HPDE6-E6E7 (cell line): ENCODE results near the gene INPP4A.

Source experiments
- DNase-seq: peaks from one replicate; pipeline ENCODE4 v3.0.0; 2011; ENCODE audit warnings: missing footprints; ENCODE audit errors: extremely low spot score

The INPP4A gene

DNA sequence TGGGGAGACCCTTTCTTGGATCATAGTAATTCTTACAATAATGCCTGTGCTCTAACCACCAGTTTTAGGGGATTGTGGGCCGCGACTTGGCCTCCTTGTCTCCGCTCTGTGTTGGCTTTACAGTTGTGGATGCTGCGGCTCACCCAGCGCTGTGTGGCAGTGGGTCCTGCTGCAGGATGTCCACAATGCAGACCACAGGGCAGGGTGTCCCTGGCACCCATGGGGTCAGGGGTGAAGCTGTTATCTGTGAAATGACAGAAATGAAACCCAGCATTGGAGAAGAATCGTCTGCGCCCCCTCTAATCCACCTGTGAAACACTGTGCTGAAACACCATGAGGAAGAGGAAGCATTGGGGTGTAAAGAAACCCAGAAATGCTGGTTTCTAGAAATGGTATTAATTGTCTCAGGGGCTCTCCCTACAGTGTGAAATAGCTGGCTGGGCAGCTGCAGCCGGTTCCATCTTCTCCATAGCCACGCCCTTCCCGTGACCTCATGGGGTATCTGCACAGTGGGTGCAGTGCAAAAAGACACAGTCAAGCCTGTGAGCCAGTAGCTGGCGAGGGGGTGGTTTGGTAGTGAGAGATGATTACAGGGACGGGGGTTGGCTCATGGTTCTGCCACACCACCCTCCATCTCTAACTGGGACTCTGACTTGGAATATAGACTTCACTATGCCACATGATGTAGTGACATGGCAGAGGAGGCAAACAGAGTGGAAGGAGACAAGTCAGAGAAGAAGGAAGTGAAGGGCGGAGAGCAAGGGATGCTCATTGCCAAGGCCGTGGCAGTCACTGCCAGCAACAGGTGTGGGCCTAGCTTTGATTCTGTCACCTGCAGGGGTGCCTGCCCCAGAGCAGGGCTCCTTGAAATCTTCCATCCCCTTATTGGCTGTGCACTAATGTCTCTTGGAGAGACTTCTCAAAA lies 16.2 kb downstream of the INPP4A start:
- DNase-seq, result no peak

DNA sequence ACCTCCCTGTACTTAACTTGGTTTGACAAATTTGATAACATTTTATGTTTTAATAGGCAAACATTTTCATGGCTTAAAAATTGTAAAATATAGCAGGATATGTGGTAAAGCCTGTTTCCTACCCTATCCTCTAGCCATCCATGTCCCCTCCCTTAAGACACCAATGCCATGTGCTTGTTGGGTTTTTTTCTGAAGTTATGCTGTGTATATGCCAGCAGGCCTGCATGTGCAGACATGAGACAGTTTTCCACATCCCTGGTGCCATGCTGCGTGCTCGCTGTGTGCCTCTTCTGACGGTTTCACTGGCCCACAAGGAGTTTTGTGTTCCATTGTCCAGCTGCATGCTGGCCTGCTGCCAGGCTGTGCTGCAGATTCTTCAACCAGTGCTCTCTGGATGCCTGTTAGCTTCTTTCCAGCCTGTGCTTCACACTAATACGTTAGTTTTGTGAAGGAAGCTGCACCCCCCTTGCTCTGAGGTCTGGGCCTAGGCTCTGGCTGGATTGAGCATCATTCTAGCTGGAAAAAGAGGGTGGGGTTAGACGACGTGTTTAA lies 16.9 kb downstream of the INPP4A start:
- DNase-seq, result no peak

DNA sequence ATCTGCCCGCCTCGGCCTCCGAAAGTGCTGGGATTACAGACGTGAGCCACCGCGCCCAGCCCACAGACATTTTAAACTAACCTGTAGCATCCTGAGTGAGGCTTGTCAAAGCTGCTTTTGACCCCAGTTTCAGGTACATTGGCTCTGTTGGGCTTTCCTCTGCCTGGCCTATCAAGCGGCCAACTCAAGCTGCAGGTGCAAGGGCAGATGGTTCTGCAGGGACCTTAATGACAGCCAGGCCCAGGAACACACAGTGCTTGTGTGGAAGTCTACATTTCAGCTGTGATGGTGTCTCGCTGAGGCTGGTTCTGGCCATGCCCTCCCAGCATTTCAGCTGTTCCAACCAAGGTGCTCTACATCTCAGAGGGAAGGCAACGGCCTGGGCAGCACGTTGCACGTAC lies 18.4 kb downstream of the INPP4A start:
- no peak for DNase-seq

DNA sequence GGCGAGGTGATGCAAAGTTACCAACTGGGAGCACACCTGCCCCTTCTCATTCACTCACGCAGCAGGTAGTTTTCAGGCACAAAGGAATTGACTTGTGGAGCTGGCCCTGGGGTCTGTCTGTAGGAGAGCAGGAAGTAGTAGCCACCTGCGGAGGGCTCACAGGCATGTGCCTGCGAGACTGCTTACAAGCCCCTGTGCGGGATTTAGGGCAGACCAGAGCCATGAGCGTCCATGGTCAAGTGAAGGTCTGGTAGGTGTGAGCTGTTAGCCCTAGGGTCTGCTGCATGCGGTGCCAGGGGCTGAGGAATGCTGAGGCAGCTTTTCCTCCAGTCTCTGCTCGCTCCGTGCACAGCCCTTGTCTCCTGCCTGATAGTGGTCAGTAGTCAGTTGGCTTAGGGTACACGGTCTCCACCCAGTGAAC lies 18.9 kb downstream of the INPP4A start:
- no peak for DNase-seq

DNA sequence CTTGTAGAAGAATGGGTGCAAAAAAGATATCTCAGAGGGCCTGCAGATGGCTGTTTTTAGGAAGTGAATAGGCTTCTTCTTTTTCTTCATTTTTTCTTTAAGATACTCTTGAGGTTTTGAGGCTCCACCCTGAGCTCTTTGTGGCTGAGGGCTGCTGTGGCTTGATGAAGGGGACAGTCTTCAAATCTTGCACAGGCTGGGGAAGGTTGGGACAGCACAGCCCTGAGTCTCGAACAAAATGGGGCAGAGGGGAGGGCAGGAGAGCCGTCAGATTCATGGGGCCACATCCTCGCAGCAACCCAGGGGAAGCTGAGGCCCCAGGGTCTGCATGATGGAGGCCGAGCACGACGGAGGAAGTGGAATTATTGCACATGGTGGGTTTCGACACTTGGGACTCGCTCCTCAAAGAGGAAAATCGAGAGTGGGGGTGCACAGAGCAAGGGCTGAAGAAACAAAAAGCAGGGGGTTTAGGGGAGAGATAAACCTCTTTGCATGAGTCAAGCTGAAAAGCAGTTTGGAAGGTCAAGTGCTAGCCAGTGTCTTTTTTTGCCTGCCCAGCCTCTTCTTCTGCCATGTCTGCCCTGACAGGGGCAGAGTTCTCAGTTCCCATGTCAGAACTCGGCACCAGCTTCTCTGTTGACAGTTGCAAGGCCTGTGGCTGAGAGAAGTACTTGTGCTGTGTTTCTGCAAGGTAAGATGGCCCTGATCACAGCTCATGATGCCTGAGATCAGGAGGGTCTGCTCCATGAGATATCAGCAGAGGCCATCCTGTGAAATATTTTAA lies 19.5 kb downstream of the INPP4A start:
- no peak for DNase-seq

DNA sequence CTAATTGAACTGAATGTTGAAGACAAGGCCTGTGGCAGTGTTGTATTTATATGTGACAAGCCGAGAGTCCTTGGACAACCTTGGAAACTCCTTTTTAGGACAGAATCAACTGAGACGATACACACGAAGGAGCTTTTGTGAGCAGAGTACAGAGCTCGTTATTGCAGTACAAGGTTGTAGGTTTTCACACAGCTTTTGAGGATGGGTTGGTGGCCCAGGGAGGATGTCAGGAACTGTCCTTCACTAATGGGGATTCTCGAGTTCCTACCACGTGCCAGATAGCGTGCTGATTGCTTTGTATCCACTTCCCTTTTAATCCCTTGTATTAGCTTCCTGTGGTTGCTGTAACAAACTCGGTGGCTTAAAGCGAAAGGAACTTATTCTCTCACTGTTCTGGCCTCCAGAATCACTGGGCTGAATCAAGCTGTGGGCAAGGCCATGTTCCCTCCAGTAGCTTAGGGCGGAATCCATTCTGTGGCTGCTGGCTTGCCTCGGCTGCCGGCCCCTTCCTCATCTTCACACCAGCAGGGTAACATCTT lies 20.2 kb downstream of the INPP4A start:
- DNase-seq, result no peak

DNA sequence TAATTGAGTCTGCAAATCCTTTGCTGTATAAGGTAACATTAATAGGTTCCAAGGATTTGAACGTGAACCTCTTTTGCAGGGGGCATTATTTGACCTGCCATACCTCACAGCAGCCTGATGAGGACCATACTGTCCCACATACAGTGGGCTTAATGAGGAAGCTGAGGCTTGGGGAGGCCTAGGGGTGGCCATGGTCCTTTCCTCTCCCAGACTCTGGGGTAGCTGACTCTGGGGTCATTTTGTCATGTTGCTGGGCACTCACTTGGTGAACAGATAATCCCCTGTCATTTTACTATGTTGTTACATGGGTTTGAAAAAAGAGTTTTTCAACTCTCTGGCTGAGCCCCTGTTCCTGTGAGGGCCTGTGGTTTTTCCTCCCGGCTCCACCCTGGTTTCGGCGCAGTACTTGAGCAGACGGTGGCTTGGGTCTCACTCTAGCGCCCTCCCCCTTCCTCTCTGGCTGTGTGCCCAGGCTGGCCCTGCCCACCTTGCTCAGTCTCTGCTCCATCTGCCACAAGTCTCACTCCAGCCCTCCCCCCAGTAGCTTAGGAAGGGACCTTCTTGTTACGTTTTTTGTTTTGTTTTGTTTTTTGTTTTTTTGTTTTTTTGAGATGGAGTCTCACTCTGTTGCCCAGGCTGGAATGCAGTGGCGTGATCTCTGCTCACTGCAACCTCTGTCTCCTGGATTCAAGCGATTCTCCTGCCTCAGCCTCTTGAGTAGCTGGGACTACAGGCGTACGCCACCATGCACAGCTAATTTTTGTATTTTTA lies 21.0 kb downstream of the INPP4A start:
- no peak for DNase-seq

DNA sequence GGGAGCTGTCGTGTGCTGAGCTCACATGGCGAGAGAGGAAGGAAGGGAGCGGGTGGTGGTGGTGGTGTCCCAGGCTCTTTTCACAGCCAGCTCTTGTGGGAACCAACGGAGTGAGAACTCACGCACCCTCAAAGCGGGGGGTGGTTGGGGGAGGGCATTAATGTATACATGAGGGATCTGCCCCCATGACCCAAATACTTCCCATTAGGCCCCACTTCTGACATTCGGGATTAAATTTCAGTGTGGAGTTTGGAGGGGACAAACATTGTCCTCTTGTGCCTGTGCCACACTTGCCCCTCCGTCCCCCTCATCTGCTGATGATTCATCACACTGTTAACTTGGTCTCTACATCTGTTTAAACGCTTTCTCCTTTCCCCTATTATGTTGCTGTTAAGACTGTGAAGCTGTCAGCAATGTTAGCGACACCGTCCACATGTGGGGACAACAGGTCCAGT lies 22.5 kb downstream of the INPP4A start:
- DNase-seq, result no peak

DNA sequence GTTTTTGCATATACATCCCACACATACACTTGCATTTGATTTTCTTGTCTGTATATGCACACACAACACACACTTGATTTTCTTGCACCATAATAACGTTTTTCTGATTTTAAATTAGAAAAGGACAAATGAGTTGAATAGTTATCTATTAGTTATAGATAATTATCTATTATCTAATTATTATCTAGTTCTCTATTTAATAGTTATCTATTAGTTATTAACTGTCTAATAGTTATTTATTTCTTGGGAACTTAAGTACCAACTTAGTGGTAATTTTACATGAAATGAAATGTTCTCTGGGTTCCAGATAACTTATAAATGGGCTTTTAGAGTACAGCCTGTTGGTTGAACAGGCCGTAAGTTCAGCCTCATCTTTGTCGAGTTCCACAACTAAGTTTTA lies 23.0 kb downstream of the INPP4A start:
- no peak for DNase-seq

DNA sequence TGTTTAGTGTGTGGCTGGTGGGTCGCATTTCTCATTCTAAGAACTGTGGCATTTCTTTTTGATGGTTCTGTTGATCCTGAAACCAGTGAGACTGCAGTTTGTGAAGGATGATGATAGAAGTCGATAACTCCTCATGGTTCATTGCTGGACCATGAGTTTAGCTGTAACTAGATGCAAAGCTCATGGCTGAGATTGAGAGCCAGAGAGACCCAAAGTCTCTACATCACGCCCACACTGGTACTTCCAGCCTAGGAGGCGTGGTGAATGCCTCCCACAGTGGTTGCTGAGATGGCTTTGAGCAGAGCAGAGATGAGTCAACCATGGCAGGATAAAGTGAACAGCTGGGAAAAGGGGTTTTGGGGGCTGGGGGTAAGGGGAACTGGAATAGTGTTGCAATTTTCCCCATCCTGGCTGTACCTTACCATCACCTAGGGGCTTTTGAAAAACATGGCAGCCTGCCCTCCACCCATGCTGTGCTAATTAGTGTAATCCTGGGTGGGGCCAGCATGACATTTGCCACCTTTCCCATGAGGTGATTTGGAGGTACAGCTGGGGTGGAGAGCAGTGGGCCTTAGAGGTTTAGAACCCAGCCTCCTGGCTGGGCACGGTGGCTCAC lies 24.1 kb downstream of the INPP4A start:
- no peak for DNase-seq

DNA sequence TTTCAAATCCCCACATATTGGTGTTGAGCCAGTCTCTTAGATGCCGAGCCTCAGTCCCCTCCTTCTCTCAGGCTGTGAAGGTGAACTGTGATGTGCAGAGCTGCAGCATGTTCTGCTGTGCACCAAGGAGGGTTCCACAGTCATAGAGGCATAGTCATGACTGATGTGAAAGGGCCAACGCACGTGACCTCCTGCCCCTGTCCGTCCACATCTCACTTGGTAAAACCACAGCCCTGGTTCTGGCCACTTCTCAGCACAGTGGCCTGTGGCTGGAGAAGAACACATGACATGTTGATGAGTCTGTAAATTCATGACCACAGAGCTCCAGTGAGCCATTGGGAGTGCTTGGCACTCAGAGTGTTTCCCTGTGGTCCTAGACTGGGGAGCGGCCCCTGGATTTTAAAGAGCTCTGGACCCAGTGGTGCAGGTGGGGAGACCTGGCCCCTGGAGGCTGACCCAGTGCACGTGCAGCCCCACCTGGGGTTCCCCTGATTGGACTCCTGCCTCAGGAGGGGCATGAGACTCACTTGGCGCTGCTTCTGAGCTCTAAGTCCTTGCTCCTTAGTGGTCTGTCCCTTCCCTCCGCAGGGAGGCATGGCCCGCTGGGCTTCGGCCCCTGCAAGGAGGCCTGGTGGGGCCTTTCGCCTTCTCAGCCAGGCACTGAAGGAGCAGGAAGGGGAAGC lies 25.3 kb downstream of the INPP4A start:
- no peak for DNase-seq

DNA sequence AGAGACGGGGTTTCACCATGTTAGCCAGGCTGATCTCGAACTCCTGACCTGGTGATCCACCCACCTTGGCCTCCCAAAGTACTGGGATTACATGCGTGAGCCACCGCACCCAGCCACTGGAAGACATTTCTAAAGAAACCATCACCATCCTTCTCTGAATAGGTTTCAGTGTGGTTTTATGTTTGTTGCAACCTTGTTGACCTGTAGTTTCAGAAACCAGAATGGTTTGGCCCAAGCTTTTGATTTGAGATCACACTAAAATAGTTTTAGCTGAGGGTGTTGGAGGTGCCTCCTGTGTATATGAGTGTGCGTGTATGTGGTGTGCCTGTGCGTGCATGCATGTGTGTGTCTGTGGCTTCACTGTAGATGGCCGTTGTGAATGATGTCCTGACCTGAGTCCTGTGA lies 26.2 kb downstream of the INPP4A start:
- no peak for DNase-seq

DNA sequence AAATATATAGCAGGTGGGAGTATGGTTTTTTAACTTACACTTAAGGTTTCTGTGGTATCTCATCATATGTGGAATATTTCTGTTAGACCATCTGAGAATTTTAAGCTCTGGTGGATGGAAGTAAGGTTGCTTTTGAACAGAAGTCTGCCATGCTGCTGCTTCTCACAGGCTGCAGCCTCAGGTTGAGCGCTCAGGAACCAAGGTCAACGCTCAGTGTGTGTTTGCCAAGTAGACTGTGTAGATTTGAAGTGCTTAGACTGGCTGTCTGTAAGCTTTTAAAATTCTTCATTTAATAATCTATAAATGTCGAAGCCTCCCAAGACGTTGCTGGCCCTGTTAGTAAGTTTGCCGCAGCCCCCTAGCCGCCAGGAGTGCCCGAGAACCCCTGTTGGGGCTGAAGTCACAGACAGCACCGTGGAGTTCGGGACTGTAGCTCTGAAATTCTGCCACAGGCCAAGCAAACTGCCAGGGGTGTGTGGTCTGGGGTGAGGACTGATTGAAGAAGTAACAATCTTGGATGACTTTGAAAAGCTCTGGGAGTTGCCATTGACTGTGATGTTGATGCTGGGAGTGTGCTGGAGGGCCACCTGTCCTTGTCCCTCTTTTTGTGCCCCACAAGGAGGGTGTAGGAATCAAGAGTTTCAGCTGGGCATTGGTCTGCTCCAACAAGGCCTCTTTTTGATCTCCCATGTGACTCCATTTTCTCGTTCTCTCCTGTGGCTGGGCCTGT lies 26.9 kb downstream of the INPP4A start:
- DNase-seq, result no peak

DNA sequence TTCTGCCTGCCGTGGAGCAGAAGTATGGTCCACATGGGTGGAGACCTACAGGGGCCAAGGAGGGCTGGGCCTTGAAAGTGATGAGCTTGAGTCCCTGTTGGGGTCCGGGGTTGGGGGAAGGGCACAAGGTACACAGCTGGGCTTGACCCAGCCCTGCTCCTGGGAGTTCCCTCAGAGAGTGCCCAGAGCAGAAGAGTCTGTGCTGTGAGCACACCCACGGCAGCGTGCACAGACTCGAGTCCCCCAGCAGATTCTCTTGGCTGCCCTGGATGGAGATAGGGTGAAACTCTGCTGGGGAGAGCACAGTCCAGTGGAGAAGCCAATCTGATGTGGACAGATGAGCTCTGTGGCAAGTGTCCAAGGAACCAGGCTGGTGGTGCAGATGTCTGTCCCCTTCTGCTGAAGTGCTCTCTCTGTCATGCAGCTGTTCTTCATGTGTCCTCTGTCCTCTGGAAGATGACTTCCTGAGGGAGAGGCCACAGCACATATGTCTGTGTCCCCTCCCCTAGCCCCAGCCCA lies 27.5 kb downstream of the INPP4A start:
- DNase-seq, result no peak

DNA sequence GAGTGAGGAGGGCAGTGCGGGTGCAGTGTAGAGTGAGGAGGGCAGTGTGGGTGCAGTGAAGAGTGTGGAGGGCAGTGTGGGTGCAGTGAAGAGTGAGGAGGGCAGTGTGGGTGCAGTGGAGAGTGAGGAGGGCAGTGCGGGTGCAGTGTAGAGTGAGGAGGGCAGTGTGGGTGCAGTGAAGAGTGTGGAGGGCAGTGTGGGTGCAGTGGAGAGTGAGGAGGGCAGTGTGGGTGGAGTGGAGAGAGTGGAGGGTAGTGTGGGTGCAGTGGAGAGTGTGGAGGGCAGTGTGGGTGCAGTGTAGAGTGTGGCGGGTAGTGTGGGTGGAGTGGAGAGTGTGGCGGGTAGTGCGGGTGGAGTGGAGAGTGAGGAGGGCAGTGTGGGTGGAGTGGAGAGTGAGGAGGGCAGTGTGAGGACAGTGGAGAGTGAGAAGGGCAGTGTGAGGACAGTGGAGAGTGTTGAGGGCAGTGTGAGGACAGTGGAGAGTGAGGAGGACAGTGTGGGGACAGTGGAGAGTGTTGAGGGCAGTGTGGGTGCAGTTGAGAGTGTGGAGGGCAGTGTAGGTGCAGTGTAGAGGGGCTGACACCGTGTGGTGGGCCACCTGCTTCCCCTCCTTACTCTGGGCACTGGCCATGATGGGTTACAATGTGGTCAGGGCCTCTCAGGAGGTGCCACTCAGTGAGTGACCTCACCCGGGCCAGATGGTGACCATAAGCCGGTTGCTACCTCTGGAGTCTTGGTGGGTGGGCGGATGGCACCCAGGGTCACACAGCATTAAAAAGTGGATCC lies 28.5 kb downstream of the INPP4A start:
- DNase-seq, result no peak

DNA sequence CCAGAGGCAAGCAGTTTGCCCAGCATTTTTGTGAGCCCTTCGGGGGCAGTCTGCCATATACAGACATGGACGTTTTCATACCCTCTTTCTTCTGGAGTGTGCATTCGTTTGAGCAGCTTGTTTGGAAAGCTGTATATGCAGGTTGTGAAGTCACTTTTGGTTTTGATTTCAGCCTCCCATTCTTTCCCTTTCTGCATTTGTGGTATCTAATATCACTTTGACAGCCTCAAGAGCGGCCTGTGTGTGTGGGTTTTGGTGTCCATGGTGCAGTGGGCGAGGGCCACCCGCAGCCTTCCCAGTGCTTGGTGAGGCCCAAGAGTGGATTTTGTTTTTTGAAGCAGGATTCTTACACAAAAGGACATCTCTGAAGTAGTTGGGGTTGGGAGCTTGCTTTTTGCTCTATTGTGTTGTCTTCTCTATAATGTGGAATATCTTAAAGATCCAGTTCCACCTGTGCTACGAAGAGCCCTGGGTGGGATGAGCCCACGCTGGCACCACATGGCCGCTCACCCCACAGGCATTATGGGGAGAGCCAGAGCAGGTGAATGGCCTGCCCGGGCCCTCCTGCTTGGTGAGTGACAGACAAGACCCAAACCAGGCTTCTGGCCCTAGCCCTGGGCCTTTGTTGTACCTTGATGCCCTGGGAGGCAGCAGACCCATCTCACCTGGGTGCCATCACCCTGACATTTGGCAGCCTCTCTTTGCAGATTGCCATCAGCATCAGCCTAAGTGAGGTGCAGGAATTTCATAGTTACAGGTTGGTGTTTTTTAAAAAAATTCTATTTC lies 29.5 kb downstream of the INPP4A start:
- no peak for DNase-seq

DNA sequence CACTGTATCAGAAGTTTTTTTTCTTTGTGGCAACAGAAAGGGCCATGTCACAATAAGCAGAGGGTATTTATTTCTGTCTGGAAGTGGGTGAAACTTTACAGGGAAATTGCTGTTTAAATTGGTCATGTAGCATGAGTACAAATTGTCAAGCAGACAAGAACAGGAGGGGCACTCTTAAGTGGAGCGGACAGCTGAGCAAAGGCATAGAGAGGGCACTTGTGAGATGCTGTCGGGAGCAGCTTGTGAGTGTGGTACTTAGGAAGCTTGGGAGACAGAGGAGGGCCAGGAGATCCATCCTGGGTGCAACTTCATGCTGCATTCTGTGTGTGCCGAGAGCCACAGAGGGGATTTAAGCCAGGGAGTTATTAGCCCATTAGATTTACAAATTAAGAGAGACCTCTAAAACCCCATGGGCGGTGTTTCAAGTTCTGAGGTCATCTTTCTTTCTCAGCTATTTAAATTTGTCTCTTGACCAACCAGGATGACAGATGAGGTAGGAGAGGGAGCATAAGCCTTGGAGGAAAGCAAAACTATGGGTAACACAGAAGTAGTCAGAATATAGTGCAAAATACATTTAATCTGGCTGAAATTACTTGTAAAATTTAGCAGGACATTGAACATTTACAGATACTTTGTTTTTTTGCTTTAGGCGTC lies 30.4 kb downstream of the INPP4A start:
- no peak for DNase-seq
